GM10248 (cell line): ENCODE data around the gene CTIF.

Experiments
- CTCF ChIA-PET: fragments of 300-600 bp; sonication (Branson Sonifier 250); formaldehyde crosslinking; extraction: SDS; loops from one replicate; lab custom pipeline; 2021; ENCODE audit warnings: antibody characterized with exemption; lab: Yijun Ruan, JAX
- POLR2A ChIA-PET: fragments of 350-650 bp; sonication (Branson Sonifier 250); formaldehyde crosslinking; extraction: SDS; loops from one replicate; lab custom pipeline; 2020; ENCODE audit warnings: antibody characterized with exemption; lab: Yijun Ruan, JAX
- DNase-seq: peaks from one replicate; pipeline ENCODE4 v3.0.0; 2012; ENCODE audit errors: extremely low spot score
- CTCF ChIP-seq: IDR thresholded peaks from 2 replicates; pipeline ENCODE4 v1.5.1; 2012; ENCODE audit warnings: mild to moderate bottlenecking, low read depth; ENCODE audit errors: extremely low read depth, missing control alignments, control extremely low read depth

CTIF gene

DNA sequence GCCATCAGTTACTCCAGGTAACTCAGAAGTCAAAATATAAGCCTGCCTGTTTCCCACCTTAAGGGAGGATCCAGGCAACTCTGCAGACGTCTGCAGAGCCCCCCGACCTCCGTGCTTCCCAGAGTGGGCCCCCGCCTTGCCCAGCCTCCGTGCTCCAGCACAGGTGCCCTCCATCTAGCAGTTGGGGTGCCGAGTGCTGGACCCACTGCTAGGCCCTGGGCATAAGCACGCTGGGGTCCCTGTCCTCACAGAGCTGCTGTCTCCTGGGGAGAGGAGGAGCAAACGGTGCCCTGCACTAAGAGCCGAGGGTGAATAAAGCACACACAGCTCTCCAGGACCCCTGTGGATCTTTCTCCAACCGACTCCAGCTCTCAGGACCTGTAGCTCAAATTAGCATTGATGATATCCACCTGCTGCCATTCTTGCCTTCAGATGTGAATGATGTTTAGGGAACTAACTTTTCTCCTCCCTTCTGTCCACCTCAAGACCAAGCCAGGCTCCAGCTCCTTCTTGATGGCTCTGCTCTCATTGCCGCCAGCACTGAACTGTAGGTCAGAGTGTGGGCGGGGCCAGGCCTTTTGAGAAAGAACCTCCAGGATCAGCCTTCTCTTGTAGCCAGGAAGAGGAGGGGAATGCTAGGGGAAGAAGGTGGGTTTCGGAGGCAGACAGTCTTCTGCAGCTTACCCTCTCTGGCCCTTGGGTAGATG lies 290.8 kb downstream of the CTIF start:
- CTCF ChIA-PET = interaction anchor here (1.0 to 8.3 kb wide), 3 partner anchors 8 to 28 kb away, joined by 3 to 46 read pairs (median 5); no protein-coding TSS in a partner anchor
- DNase-seq = no peak
- TF ChIP-seq CTCF = no peak
- POLR2A ChIA-PET = interaction anchor here (0.6 kb wide), 1 partner anchor 35 kb away, joined by 3 read pairs; no protein-coding TSS in a partner anchor

DNA sequence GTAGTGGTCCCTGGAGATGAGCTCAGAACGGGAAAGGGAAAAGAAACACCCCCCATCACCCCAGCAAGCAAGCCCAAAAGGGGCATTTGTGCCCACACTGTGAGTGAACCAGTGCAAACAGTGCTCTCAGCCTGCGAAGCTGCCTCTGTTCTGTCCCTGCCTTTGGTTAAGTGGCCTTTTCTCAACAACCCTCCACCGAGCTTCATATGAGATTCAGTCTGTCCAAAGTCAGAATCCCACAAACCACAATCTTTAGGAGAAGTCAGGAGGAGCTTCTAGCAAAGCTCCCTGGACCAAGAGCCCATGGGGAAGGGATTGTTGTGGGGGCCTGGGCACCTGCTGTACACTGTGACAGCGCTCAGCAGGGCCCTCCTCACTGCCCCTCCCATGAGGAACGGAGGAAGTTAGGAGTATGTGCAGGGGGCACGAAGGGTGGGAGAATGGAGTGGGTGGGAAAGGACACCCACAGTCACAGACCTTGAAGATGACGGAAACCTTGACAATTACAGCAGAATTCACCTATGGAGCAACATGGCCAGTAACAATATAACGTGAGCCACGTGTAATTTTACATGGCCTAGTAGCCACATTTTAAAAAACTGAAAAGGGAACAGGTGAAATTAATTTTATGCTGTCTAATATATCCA lies 292.4 kb downstream of the CTIF start:
- ChIA-PET CTCF (interaction anchor here (1.4 to 8.3 kb wide), 4 partner anchors 10 to 117 kb away, joined by 3 to 46 read pairs (median 4); no protein-coding TSS in a partner anchor), POLR2A (interaction anchor here (1.2 kb wide), 1 partner anchor 53 kb away, joined by 3 read pairs; no protein-coding TSS in a partner anchor)
- no peak for TF ChIP-seq CTCF
- DNase-seq = no peak

- ChIA-PET POLR2A (no interaction called here), CTCF (interaction anchor here (1.3 to 8.3 kb wide), 5 partner anchors 9 to 117 kb away, joined by 3 to 46 read pairs (median 4); no protein-coding TSS in a partner anchor)
- no peak for DNase-seq
- no peak for TF ChIP-seq CTCF
Measured at GRCh38 chr18:48831802-48832201, 293.0 kb downstream of the CTIF start.

DNA sequence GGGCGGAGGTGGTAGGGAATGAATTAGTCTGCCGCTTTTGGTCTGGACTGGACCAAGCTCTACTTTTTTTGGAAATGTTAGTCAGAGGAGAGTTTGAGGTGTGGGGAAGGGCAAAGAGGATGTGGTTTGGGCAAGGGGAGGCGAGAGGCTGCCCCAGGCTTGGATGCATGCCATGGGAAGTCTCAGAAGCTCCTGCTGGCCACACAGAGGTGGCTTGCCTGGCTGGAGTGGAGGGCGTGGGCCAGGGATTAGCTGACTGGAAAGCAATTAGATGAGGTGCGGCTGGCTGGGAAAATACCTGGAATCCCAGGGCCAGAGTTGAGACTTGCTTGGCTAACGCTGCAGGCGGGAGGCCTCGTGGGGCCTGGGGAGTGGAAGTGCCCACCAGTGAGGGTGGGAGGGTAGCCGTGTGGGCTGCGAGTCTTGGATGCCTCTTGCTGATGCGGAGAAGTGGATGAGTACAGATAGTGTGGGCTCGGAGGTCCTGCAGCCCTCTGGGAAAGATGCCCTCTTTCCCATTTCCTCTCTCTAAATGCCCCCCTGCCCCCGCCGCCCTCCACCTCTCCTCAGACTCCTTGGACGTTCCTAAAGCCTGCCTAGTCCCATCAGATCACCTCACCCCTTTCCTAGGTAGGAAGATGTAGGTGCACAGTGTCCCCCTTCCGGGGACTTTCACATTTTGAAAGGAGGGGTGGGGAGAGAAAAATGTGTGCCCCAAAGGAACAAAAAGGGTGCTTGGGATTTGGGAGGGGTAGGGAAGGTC lies 294.3 kb downstream of the CTIF start:
- ChIA-PET CTCF (interaction anchor here (0.8 to 8.3 kb wide), 8 partner anchors 9 to 119 kb away, joined by 3 to 46 read pairs (median 3); no protein-coding TSS in a partner anchor), POLR2A (interaction anchor here (0.8 to 1.4 kb wide), 3 partner anchors 12 to 32 kb away, joined by 3 to 4 read pairs (median 3); no protein-coding TSS in a partner anchor)
- no peak for DNase-seq
- no peak for TF ChIP-seq CTCF

DNA sequence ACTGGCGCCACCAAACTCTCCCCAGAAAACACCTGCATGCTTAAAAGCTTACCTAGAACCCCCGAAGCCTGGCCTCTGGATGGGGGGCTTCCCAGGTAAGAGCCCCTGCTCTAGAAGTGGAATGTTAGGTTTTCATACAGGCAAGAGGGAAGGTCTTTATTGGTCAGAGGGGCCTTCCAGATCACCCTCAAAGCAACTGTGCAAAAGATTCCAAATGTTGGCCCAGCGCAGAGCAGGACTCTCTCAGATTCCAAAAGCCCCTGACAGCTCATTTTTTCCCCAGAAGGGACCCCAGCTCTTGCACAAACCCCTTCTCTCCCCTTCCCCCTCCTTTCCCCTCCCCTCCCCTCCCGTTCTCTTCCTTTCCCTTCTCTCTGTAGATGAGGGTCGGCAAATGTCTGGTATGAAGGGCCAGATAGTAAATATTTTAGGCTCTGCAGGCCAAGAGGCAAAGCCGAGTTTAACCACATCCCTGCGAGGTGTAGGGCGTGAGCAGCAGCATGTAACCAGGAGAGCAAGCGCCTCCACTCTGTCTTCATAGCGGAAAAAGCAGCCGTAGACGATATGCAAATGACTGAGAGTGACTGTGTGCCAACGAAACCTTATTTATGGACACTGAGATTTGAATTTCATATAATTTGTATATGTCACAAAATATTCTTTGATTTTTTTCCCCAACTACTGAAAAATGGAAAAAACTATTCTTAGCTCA lies 295.0 kb downstream of the CTIF start:
- TF ChIP-seq CTCF = no peak
- POLR2A ChIA-PET = interaction anchor here (0.8 to 1.4 kb wide), 3 partner anchors 13 to 33 kb away, joined by 3 to 4 read pairs (median 3); no protein-coding TSS in a partner anchor
- peak; percentile 82 for DNase-seq
- CTCF ChIA-PET = interaction anchor here (0.8 to 8.3 kb wide), 4 partner anchors 13 to 26 kb away, joined by 3 to 46 read pairs (median 5); no protein-coding TSS in a partner anchor
